IMR-90 (cell line): ENCODE data around the gene NNT.

Experiments used
- BHLHE40 ChIP-seq: fragments of 150-350 bp; IDR thresholded peaks from 2 replicates; pipeline ENCODE4 v1.6.1; 2016; ENCODE audit warnings: mild to moderate bottlenecking, low read depth, low read length
- MAZ ChIP-seq: IDR thresholded peaks from 2 replicates; pipeline ENCODE4 v1.6.1; 2012; ENCODE audit warnings: low read depth, mild to moderate bottlenecking, low read length, improper control_type of control experiment, moderate library complexity, borderline replicate concordance
- TF ChIP-seq, protein P1 (sequence below): fragments of 150-350 bp; IDR thresholded peaks from 2 replicates; pipeline ENCODE4 v1.6.1; 2016; ENCODE audit warnings: low read depth, mild to moderate bottlenecking, low read length, moderate library complexity, borderline replicate concordance

DNA sequence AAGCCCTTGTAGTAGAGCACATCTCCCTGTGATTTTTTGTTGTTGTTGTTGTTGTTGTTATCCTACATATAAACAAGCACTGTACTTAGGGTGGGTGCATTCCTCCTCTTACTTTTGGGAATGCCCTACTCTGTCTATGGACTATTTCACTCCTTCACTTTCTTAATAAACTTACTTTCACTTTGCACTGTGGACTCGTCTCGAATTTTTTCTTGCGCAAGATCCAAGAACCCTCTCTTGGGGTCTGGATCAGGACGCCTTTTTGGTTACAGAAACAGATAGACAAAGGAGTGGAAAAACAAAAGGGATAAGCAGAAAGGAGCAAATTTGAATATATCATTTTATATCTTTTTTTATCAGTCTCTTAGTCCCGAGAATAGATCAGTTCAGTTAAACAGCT lies 31.7 kb upstream of the NNT start:
- TF ChIP-seq, protein P1, sequence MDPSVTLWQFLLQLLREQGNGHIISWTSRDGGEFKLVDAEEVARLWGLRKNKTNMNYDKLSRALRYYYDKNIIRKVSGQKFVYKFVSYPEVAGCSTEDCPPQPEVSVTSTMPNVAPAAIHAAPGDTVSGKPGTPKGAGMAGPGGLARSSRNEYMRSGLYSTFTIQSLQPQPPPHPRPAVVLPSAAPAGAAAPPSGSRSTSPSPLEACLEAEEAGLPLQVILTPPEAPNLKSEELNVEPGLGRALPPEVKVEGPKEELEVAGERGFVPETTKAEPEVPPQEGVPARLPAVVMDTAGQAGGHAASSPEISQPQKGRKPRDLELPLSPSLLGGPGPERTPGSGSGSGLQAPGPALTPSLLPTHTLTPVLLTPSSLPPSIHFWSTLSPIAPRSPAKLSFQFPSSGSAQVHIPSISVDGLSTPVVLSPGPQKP: no peak
- TF ChIP-seq BHLHE40 (no peak), MAZ (no peak)
